BE2C (cell line): Measurements from ENCODE around the gene TMEM45A.
"Not testable (repeated sequence)": the region's sequence is repeated elsewhere in the genome, so short reads cannot be mapped to it uniquely, and the experiment has no call there.

Source experiments
- DNase-seq: peaks from one replicate; pipeline ENCODE4 v3.0.0-alpha.2; 2020
- H3K27me3 ChIP-seq: fragments of 250-450 bp; sonication (Bioruptor Pico); 2 replicates; pipeline ENCODE4 v1.5.1; 2020; ENCODE audit warnings: mild to moderate bottlenecking
- H3K36me3 ChIP-seq: fragments of 250-450 bp; sonication (Bioruptor Pico); 2 replicates; pipeline ENCODE4 v1.5.1; 2020; ENCODE audit warnings: mild to moderate bottlenecking
- H3K4me1 ChIP-seq: fragments of 250-450 bp; sonication (Bioruptor Pico); 2 replicates; pipeline ENCODE4 v1.5.1; 2020
- H3K4me3 ChIP-seq: 2 replicates; pipeline ENCODE4 v1.5.1; 2011; ENCODE audit warnings: low read depth, low read length
- H3K9me3 ChIP-seq: fragments of 250-450 bp; sonication (Bioruptor Pico); 2 replicates; pipeline ENCODE4 v1.5.1; 2020
- TF ChIP-seq, protein P1 (sequence below): IDR thresholded peaks from 2 replicates; pipeline ENCODE4 v1.5.1; 2012; ENCODE audit warnings: mild to moderate bottlenecking, low read depth, low read length

The TMEM45A gene

GRCh38 chr3:100465892-100466777, 26.3 kb upstream of the TMEM45A start:
- TF ChIP-seq, protein P1, sequence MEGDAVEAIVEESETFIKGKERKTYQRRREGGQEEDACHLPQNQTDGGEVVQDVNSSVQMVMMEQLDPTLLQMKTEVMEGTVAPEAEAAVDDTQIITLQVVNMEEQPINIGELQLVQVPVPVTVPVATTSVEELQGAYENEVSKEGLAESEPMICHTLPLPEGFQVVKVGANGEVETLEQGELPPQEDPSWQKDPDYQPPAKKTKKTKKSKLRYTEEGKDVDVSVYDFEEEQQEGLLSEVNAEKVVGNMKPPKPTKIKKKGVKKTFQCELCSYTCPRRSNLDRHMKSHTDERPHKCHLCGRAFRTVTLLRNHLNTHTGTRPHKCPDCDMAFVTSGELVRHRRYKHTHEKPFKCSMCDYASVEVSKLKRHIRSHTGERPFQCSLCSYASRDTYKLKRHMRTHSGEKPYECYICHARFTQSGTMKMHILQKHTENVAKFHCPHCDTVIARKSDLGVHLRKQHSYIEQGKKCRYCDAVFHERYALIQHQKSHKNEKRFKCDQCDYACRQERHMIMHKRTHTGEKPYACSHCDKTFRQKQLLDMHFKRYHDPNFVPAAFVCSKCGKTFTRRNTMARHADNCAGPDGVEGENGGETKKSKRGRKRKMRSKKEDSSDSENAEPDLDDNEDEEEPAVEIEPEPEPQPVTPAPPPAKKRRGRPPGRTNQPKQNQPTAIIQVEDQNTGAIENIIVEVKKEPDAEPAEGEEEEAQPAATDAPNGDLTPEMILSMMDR = no peak
- Histone ChIP-seq H3K27me3 (0 out of 2 replicates have a peak, but pooled peaks cover 2% of the 10 kb centered on the region), H3K9me3 (no peaks in the 10 kb centered on the region), H3K4me1 (no peaks in the 10 kb centered on the region), H3K36me3 (no peaks in the 10 kb centered on the region), H3K4me3 (no peak overlapping the region)
- DNase-seq = no peak

DNA sequence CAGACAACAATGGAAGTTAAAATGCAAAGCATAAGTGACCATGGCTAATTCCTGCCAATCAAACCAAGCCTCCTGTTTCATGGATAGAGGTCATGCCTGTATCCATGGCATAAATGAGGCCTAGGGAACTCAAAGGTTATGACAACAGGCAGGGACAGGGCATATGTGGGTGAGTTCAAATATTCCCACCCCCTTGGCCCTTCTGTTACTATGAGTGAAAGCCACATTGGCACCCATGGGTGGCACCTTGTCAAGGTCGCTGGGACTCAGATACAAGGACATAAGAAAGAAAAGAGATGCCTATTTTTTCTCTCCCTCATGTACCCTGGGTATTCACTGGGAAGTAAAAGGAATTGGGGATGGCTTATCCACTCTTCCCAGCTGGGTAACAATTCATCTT, 25.3 kb upstream of the TMEM45A start:
- TF ChIP-seq, protein P1 = no peak
- Histone ChIP-seq H3K36me3 (no peaks in the 10 kb centered on the region), H3K27me3 (0 out of 2 replicates have a peak, but pooled peaks cover 2% of the 10 kb centered on the region), H3K4me1 (no peaks in the 10 kb centered on the region), H3K4me3 (no peak overlapping the region), H3K9me3 (no peaks in the 10 kb centered on the region)
- DNase-seq = no peak

DNA sequence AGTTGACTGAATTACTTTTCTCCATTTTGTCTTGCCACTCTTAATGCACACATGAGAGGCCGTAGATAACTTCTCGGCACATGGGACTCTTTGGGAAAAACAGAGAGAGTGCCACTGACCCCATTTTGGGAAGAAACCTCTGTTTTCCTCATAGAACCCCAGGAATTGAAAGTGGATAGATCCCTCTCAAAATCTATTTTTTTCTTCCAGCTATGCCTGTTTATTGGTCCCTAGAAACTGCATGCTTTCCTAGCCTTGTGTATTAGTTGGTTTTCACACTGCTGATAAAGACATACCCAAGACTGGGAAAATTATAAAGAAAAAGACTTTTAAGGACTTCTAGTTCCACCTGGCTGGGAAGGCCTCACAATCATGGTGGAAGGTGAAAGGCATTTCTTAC, 23.7 kb upstream of the TMEM45A start:
- H3K27me3 ChIP-seq = 0 out of 2 replicates have a peak, but pooled peaks cover 2% of the 10 kb centered on the region
- no peak for DNase-seq
- no peak overlapping the region for H3K4me3 ChIP-seq
- H3K9me3 ChIP-seq = no peaks in the 10 kb centered on the region
- TF ChIP-seq, protein P1 = no peak
- no peaks in the 10 kb centered on the region for H3K4me1 ChIP-seq
- H3K36me3 ChIP-seq = no peaks in the 10 kb centered on the region

DNA sequence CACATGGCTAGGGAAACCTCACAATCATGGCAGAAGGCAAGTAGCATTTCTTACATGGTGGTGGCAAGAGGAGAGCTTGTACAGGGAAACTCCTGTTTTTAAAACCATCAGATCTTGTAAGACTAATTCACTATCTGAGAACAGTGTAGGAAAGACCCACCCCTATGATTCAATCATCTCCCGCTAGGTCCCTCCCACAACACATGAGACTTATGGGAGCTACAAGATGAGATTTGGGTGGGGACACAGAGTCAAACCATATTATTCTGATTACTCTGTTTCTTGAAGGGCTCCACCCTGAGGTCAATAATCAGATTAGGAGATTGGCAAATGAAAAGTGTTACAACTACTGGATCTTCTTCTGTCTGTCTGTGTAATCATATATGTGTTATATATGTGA, 21.5 kb upstream of the TMEM45A start:
- Histone ChIP-seq H3K4me1 (no peaks in the 10 kb centered on the region), H3K36me3 (no peaks in the 10 kb centered on the region), H3K27me3 (no peaks in the 10 kb centered on the region), H3K4me3 (no peak overlapping the region), H3K9me3 (no peaks in the 10 kb centered on the region)
- no peak for DNase-seq
- TF ChIP-seq, protein P1 = no peak

GRCh38 chr3:100471444-100471843, 21.0 kb upstream of the TMEM45A start:
- Histone ChIP-seq H3K4me3 (no peak overlapping the region), H3K36me3 (no peaks in the 10 kb centered on the region), H3K9me3 (no peaks in the 10 kb centered on the region), H3K27me3 (no peaks in the 10 kb centered on the region), H3K4me1 (no peaks in the 10 kb centered on the region)
- TF ChIP-seq, protein P1 = no peak
- no peak for DNase-seq

- not testable (repeated sequence) for H3K36me3 ChIP-seq, DNase-seq, H3K4me3 ChIP-seq, H3K9me3 ChIP-seq, H3K4me1 ChIP-seq, H3K27me3 ChIP-seq
These were observed 14.5 kb upstream of the TMEM45A start for GRCh38 chr3:100477851-100478360.

- H3K4me1 ChIP-seq, DNase-seq, H3K9me3 ChIP-seq, H3K4me3 ChIP-seq, H3K27me3 ChIP-seq, H3K36me3 ChIP-seq: not testable (repeated sequence)
These were observed 13.9 kb upstream of the TMEM45A start for GRCh38 chr3:100478521-100478920.
